Inflammatory macrophage treated with lipopolysaccharide for 4 hours (primary cell): ENCODE measurements around the gene UBE2G1.
"Not testable (repeated sequence)": the region's sequence is repeated elsewhere in the genome, so short reads cannot be mapped to it uniquely, and the experiment has no call there.

Experiments used
- DNase-seq: peaks from one replicate; pipeline ENCODE4 v3.0.0-alpha.2; 2020

UBE2G1 gene

DNA sequence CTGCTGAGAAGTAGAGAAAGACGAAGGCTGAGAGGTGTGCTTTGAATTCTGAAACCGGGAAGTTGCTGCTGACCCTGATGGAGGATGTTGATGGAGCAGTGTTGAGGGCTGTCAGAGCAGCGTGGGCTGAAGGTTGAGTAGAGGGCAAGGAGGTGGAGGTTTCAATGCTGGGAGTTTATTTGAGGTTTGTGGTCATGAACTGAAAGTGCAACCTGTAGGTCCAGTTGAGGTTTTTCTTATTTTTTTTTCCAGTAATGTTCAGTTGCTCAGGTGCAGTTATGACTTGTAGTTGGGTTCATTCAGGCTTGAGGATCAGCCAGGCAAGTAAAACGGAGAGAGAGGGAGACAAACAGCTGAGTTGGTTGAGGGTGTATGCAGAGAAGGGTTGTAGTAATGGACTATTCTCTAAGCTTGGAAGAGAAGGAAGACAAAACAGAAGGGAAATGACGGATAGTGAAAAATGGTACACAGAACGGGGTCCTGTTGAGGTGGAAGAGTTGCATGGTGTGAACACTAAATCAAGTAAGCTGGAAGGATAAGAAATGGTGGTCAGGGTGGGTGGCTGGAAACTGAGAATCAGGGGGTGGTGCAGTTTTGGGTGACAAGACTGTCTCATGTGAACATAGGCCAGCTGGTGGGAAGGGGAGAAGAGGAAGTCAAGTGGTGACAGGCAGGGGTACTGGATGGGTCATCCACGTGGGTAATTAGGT is 8.7 kb upstream of the UBE2G1 start:
- peak; percentile 33 for DNase-seq

DNA sequence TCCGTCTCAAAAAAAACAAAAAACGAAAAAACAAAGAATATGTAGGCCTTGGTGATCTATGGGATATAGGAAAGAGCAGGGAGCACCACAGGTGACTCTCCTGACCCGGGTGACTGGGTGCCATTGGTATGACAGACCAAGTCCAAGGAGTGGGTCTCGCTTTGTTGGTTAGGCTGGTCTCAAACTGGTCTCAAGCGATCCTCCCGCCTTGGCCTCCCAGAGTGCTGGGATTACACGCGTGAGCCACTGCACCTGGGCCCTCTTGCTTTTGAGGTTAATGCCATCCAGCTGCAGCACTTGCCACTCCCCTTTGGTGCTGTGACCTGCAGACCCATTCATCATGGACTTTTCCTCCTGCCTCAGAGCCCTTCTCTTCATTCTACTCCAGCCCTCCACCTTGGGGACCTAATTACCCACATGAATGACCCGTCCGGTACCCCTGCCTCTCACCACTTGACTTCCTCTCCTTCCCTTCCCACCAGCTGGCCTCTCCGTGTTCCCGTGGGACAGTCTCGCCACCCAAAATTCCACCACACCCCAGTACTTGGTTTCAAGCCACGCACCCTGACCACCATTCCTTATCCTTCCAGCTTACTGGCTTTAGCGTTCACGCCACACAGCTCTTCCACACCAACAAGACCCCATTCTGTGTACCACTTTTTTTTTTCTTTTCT is 3.2 kb upstream of the UBE2G1 start:
- DNase-seq = no peak

DNA sequence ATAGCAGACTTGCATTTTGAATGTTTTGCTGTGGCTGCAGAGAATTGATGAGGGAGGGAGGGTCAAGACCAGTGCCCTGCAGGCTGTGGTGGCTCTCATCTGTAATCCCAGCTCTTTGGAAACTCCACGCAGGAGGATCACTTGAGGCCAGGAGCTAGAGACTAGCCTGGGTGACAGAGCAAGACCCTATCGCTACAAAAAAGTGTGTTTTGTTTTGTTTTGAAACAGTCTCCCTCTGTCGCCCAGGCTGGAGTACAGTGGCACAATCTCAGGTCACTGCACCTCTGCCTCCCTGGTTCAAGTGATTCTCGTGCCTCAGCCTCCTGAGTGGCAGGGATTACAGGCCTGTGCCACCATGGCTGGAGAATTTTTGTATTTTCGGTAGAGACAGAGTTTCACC is 1.9 kb upstream of the UBE2G1 start:
- DNase-seq = no peak

DNA sequence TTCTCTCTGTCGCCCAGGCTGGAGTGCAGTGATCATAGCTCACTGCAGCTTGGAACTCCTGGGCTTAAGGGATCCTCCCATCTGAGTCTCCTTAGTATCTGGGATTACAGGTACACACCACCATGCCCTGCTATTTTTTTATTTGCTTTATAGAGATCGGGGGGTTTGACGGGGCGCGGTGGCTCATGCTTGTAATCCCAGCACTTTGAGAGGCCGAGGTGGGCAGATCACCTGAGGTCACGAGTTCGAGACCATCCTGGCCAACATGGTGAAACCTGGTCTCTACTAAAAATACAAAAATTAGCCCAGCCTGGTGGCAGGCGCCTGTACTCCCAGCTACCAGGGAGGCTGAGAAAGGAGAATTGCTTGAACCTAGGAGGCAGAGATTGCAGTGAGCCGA is 702 bp upstream of the UBE2G1 start:
- not testable (repeated sequence) for DNase-seq

DNA sequence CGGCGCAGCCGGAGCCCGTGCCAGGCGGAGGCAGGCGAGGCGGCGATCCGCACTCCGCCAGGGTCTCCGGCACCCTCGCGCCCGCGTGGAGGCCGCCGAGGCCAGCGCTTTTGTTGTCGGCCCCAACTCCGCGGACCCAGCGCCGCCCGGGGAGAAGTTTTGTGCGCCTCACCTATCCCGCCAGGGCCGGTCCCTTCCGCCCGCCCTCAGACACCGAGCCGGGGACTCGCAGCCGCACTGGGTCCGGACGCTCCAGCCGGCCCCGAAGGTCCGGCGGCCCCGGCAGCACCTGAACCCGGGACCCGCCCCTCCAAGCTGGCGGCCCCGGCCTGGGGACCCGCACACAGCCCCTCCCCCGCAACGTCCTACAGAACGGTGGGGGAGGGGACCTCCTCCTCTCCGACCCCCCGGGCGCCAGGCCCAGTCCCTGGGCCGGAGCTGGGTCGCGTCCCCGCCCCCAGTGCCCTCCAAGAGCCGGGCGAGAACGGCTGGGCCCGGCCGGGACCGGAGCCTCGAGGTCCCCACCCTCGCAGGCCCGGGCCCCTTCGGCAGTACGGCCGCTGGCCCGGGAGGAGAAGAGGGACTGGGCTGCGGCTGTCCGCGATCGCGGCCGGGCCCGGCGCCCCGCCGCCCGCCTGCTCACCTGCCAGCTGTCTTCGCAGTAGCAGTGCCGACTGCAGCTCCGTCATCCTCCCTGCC is 698 bp downstream of the UBE2G1 start:
- DNase-seq = peak; percentile 23

DNA sequence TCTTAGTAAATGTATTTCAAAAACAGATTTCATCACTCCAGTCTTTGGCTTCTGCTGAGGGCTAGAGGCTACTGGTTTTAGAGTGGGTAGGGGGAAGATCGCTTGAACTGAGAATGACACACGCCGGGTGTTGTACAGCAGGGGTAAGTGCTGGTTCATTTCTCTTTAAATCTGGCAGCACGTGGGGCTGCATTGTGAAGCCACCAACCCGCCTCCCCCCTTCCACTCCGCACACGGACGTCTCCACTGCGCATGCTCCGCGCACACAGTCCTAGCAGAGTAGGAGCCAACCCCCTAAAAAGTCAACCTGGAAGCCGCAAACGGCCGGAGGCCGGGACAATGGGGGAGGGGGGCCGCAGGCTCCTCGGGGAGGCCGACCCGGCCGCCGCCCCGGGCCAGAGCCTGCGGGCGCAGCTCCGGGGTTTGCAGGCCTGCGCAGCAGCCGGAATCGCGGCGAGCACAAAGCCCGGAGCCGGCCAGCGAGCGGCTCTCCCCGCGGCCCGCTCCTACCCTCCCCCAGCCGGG is 1.3 kb downstream of the UBE2G1 start:
- DNase-seq = peak; percentile 94

DNA sequence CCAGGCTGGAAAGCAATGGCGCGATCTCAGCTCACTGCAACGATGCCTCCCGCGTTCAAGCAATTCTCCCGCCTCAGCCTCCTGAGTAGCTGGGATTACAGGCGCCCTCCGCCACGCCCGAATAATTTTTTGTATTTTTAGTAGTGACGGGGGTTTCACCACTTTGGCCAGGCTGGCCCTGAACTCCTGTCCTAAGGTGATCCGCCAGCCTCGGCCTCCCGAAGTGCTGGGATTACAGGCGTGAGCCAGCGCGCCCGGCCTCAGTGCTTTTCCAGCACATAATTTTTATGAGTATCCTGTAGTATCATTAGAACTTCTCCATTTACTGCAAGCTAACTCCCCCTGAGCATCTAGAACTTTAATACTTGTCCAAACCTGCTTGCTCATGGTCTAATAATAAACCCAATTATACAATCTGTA is 1.8 kb downstream of the UBE2G1 start:
- no peak for DNase-seq

DNA sequence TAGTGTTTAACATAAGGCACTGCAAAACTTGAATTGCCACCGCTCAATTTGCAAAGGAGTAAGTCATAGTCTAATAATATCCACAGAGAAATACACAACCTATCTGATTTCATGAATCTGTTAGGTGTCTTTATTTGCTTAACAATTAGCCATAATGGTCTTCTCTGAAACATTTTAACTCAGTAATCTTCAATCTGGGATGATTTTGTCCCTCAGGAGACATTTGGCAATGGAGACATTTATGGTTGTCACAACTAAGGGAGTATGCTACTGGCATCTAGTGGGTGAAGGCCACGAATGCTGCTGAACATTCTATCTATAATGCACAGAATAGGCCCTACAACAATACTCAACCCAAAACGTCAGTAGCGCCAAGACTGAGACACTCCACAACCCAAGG is 4.3 kb downstream of the UBE2G1 start:
- no peak for DNase-seq

DNA sequence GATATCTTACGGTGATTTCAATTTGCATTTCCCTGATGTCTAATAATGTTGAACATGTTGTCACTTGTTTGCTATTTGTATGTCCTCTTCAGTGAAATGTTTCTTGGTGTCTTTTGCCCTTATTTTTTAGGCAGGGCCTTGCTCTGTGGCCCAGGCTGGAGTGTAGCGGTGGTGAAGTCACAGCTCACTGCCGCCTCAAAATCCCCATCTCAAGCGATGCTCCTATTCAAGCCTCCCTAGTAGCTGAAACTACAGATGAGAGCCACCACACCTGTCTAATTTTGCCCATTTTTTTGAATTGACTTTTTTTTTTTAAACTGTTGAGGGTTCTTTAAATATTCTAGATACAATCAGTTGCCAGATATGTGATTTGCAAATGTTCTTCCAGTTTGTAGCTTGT is 8.3 kb downstream of the UBE2G1 start:
- no peak for DNase-seq

DNA sequence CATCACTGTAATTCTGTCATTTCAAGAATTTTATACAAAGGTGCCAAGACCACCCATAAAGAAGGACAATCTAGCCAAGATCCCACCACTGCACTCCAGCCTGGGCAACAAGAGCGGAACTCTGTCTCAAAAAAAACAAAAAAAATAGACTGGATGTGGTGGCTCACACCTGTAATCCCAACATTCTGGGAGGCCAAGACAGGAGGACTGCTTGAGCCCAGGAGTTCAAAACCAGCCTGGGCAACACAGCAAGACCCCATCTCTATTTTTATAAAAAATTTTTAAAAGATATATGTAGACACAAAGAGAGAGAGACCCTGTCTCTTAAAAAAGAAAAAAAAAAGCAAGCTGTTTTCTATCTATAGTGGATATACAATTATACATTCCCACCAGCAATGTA is 8.8 kb downstream of the UBE2G1 start:
- DNase-seq = no peak

DNA sequence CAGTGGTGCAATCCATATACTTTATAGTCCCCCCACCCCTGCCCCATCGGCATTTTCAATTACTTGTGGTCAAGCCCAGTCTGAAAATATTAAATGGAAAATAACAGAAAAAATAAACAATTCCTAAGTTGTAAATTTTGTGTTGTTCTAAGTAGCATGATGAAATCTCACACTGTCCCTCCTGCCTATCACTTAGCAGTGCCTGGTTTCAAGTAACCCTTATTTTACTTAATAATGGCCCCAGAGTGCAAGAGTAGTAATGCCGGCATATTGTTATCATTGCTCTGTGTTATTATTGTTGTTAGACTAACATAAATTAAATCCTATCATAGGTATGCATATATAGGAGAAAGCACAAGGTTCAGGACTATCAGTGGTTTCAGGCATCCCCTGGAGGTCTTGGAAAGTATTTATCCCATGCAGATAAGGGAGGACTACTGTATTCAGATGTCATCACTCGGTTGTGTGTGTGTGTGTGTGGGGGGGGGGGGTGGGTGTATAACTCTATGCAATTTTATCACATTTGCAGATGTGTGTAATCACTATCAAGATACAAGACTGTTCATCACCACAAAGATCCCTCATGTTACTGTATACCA is 9.3 kb downstream of the UBE2G1 start:
- DNase-seq = no peak

DNA sequence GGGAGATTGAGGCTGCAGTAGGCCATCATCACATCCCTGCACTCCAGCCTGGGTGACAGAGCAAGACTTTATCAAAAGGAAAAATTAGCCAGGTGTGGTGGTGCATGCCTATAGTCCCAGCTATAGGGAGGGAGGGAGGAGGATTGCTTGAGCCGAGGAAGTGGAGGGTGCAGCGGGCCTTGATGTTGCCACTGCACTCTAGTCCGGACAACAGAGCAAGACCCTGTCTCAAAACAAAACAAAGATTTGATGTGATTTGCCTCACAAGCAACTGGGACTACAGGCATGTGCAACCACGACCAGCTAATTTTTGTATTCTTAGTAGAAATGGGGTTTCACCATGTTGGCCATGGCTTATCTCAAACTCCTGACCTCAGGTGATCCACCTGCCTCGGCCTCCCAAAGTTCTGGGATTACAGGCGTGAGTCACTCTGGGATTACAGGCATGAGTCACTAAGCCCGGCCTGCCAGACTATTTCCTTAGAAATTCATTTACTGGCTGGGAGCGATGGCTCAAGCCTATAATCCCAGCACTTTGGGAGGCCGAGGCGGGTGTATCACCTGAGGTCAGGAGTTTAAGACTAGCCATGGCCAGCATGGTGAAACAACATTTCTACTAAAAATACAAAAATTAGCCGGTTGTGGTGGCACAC is 11.5 kb downstream of the UBE2G1 start:
- DNase-seq = no peak

DNA sequence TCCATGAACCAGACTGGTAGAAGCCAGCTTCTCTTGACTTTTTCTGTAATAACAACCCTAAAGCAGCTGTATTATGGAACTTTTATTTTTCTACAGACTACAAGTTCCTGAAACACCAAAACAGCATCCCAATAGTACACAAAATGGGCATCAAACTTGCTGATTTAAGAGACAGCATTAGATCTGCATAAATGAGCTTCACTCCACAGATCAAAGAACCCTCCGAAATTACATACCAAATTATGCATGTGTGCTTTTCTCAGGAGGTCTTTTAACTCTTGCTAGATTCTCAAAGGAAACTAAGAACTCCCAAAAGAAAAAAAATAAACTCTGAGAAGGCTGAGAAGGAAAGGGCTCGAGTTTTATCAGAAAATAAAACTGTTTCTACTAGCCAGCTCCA is 12.3 kb downstream of the UBE2G1 start:
- DNase-seq = no peak

DNA sequence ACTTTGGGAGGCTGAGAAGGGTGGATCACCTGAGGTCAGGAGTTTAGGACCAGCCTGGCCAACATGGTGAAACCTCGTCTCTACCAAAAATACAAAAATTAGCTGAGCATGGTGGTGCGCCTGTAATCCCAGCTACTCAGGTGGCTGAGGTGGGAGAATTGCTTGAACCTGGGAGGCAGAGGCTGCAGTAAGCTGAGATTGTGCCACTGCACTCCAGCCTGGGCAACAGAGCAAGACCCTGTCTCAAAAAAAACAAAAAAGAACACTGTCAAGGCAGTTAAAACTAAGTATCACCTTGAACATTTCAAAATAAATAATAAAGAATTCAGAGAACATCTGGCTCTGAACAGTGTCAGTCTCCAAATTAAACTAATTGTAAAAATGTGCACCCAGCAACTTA is 16.3 kb downstream of the UBE2G1 start:
- DNase-seq = not testable (repeated sequence)

DNA sequence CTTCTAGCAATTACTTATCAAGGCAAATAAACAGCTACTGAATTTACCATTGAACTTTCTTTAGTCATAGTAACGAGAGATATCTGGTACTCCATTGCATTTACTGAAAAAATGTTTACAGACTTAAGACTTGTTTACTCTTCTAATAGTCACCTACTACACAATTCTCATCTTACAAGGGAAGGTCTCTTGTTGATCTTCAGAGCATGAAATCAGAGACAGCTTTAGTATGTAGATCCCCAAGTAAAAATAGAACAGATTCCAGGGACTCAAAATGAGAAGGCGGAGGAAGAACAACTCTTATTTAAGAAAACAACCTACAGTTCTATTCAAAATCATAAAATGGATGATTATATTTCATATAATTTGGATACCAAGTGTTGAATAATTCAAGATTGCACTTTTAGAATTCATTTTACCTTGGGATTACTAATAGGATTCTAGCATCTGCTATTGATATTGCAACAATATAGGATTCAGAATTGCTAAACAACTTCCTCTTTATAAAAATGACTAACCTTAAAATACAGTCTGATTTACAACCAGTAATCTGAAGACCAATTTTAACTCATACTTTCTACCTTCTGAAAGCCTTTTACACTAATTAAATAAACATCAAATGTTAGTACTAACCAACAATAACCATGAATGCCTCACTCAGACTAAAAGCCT is 20.8 kb downstream of the UBE2G1 start:
- peak; percentile 66 for DNase-seq

DNA sequence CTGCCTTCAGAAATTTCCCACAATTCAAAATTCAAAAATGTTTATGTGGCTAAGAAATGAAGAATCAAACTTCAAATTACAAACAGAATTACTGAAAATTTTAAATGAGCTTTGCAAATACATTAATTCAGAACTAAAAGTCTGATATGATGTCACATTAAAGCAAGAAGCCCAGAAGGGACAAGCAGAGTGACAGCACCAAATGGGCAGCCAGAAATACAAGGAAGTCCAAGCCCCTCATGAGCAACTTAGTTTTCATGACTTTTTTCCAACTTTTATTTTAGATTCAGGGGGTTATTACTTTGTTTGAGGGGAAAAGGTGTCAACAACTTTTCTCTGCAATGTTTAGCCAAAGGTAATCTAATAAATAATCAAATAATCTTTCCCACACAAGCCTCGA is 21.5 kb downstream of the UBE2G1 start:
- DNase-seq = no peak

DNA sequence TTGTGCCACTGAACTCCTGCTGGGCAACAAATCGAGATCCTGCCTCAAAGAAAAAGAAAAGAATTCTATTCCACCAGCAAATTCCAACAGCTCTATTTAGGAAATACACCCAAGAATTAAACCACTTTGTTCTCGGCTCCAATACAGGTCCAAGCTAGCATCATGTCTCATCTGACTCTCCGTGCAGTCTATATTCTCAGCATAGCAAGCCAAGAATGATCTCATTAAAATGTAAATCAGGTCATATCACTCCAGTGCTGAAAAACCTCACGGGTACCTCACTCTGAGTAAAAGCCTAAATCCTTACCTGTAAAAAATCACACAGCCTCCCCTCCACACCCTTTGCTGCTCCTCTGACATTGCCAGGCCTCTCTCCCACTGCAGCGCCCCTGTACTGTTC is 23.9 kb downstream of the UBE2G1 start:
- DNase-seq = no peak

DNA sequence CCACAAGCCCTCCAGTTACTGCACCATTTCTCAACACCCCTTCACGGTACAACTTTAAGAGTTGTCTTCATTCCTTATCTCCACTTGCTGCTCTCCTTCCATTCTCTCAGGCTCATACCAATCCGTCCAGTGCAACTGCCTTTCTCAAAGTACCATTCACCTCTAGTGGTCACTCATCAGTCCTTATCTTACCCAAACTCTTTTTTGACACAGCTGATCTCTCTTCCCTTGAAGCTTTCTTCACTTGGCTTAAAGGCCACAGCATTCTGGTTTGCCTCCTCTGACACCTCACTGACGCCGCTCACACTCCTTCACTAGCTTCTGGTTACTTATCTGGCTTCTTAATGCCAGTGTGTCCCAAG is 24.9 kb downstream of the UBE2G1 start:
- DNase-seq = no peak

DNA sequence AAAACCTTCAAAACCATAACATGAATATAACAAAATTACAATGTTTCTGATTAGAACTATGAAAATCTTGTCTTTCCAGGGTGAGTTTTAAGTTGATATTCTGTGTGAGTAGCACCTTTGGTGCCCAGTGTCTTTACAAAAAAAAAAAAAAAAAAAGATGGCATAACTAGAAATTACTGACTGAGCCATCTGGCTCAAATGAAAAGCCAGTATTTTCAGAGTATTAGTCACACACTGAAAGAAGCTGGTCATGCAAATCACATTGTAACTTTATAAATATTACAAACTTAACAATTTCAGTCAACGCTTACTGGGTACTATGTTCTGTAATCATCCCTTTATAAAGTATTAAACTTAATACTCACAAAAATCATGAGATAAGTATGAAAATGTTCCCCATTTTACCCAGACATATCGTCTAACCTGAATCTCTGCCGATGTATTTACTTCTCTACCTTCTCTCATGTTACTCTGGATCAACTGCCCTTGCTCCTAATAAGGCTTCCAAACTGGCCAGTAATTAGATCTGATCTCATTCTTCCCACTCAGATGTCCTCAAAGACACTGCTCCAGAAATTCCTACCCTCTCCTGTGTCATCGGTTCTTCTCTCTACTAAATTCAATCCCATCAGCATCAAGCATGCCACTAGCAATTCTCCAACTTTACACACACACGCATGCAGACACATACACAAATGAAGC is 25.4 kb downstream of the UBE2G1 start:
- no peak for DNase-seq

DNA sequence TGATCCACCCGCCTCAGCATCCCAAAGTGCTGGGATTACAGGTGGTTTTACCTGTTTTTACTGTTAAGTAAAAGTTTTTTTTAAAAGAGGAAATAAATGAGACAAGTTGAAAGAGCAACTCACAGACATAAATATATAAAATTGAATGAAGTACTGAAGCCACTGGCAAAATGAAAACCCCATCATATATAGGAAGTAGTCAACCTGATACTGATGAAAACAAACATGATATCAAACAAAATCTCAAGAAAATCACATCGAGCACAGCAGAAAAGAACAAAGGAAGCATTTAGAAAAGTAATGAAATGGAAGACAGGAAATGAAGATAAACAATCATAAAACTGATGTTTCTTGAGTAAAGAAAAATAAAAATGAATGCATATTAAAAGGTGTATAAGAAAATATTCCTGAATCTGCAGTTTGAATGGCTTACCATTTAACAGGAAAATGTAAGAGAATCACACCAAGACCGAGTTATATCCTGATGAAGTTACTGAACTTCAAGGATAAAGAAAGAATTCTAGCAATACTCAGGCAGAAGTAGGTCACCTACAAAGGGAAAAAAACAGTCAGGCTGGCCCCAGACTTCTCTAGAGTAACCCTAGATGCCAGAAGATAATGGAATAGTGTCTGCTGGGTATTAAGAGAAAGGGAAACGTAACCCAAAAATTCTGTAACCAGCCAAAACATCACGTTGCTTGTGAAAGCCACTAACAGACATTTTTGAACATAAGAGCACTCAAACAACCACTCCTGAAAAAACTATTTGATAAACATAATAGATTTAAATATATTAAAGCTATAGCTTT is 31.5 kb downstream of the UBE2G1 start:
- no peak for DNase-seq

DNA sequence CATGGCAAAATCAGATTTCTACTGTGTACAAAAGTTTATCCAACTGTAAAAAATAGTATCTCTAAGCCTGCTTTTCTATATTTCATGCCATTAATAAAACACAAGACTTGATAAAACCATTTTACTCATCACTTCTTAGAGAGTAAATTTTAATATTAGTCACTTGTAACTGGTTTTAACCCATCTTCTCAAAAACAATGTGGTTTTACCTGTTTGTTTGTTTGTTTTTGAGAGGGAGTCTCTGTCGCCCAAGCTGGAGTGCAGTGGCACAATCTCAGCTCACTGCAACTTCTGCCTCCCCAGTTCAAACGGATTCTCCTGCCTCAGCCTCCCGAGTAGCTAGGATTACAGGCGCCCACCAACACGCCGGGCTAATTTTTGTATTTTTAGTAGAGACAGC is 32.1 kb downstream of the UBE2G1 start:
- DNase-seq = no peak
